Upper lobe of right lung (tissue), 1 donor: ENCODE measurements around the gene ANKS1A. TPM values are rescaled to one million over a fixed set of nuclear protein-coding genes. Genes with fewer than 3 reads are reported as not detected.

Experiments
- ATAC-seq: fragments of 200-7000 bp; cut with Tn5 transposase; one replicate; pipeline ENCODE4 v1.9.1; 2020; ENCODE audit warnings: mild to moderate bottlenecking, moderate library complexity
- DNase-seq: peaks from one replicate; pipeline ENCODE4 v3.0.0-alpha.2; 2020
- H3K27ac ChIP-seq: fragments of 200-600 bp; one replicate; pipeline ENCODE4 v1.8.0; 2022
- H3K27me3 ChIP-seq: fragments of 200-600 bp; one replicate; pipeline ENCODE4 v1.8.0; 2022; ENCODE audit warnings: mild to moderate bottlenecking
- H3K36me3 ChIP-seq: fragments of 200-600 bp; one replicate; pipeline ENCODE4 v1.8.0; 2022
- H3K4me1 ChIP-seq: fragments of 200-600 bp; one replicate; pipeline ENCODE4 v1.8.0; 2022
- H3K4me3 ChIP-seq: fragments of 200-600 bp; one replicate; pipeline ENCODE4 v1.8.0; 2022; ENCODE audit warnings: mild to moderate bottlenecking
- H3K9me3 ChIP-seq: fragments of 200-600 bp; one replicate; pipeline ENCODE4 v1.8.0; 2022
- intact Hi-C: fragments of 100-400 bp; cut with DNase I; formaldehyde crosslinking; loops from one replicate; pipeline ENCODE4 v1.11.0; 2022
- total RNA-seq: library from RNA; stranded (reverse); fragmentation: NEBNext Ultra II Directional; extraction: Animal tissue kit (Norgen Biotek cat#: 25700); gene quantifications from one replicate; pipeline ENCODE4 v1.2.1, GENCODE V29; 2021
- TF ChIP-seq, protein P1 (sequence below): fragments of 200-600 bp; IDR thresholded peaks from one replicate; pipeline ENCODE4 v1.8.0; 2022; ENCODE audit warnings: antibody characterized with exemption
- donor health status: DM: no; HTN: yes; CAD: no; lungs with severe emphysema.

ANKS1A gene
- total RNA-seq, 1 donor from 2014 or later, result 59.0 TPM

DNA sequence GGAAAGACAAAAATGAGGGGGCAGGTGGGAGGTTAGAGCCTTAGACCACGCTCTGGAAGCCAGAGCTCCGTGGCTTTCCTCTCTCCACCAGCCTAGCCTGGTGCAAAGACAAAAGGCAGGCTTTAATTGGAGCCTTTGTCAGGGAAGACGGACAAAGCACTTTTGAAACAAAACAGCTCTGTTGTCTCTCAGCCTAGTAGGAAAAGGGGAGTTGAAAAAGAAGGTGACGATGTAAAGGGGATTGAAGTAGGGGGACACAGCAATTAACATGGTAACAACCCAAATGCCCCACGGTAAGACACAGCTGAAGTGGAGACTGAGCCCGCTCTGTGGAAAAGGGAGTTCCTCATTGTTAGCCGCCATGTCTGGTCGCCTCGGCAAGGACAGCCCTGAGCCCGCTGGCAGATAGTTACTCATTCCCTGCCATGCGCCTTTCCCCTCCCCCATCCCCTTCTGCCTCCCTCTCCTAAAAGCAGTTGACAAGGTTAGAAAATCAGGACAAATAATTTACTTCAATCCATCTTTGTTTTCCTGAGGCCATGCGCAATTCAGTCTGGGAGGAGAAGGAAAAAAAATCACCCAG lies 159.1 kb downstream of the ANKS1A start:
- peaks cover 85% of the 10 kb centered on the region for H3K4me1 ChIP-seq
- DNase-seq (no peak), ATAC-seq (peak; percentile 20)
- H3K4me3 ChIP-seq, result no peak overlapping the region
- peak overlapping the region; percentile 75 for H3K27ac ChIP-seq
- no peaks in the 10 kb centered on the region for H3K9me3 ChIP-seq
- intact Hi-C loops, result no loop called here
- no peaks in the 10 kb centered on the region for H3K27me3 ChIP-seq
- TF ChIP-seq, protein P1, sequence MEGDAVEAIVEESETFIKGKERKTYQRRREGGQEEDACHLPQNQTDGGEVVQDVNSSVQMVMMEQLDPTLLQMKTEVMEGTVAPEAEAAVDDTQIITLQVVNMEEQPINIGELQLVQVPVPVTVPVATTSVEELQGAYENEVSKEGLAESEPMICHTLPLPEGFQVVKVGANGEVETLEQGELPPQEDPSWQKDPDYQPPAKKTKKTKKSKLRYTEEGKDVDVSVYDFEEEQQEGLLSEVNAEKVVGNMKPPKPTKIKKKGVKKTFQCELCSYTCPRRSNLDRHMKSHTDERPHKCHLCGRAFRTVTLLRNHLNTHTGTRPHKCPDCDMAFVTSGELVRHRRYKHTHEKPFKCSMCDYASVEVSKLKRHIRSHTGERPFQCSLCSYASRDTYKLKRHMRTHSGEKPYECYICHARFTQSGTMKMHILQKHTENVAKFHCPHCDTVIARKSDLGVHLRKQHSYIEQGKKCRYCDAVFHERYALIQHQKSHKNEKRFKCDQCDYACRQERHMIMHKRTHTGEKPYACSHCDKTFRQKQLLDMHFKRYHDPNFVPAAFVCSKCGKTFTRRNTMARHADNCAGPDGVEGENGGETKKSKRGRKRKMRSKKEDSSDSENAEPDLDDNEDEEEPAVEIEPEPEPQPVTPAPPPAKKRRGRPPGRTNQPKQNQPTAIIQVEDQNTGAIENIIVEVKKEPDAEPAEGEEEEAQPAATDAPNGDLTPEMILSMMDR, result no peak
- peaks cover 9% of the 10 kb centered on the region for H3K36me3 ChIP-seq

DNA sequence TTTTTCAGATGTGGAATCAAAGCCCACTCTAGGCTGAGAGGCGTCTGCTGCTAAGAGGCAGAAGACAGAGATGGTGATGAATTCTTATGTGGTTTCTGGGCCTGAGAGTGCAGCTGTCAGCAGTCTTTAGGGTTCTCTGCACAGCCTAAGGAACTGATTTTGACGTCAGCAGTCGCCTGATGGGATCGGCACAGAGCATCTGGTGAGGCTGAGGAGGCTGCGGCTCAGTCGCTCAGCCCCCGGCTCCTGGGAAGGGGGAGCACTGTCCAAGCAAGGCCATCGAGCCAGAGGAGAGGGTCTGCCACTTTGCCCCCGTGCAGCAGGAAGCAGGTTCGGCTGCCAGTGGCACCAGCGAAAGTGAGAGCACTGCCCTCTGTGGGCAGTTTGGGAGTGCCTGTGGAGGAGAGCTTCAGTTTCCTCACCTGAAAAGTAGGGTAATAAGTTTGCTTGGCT lies 159.6 kb downstream of the ANKS1A start:
- peak; percentile 25 for ATAC-seq
- TF ChIP-seq, protein P1, result peak; percentile 35
- no peaks in the 10 kb centered on the region for H3K27me3 ChIP-seq
- H3K36me3 ChIP-seq, result peaks cover 14% of the 10 kb centered on the region
- peaks cover 80% of the 10 kb centered on the region for H3K4me1 ChIP-seq
- peak overlapping the region; percentile 75 for H3K27ac ChIP-seq
- intact Hi-C loops, result no loop called here
- H3K4me3 ChIP-seq, result no peak overlapping the region
- H3K9me3 ChIP-seq, result no peaks in the 10 kb centered on the region
- DNase-seq, result no peak

DNA sequence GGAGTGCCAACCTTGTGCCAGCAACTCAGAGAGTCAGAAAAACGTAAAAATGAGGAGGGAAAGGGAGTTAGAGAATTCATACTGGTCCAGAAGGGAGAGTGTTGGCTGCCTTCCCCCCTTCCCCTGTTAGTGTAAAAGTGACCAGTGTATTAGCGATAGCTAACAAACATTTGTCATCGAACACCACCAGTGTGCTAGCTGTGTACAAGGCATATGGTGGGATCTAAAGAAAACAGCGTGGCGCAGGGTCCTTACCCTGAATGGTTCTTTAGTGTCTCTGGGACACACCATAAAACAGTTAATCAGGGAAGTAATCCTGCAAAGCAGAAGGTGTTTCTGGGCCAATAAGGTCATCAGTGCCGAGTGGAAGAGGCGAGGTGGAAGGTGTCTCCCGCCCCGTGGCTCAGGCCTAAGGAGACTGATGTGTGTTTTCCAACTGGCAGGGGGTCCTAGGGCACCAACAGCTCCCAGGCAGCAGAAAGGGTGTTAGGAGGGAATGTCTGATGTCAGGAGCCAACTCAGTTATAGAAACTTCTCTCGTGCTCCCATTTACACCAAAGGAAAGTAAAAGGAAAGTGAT lies 160.2 kb downstream of the ANKS1A start:
- no peaks in the 10 kb centered on the region for H3K27me3 ChIP-seq
- TF ChIP-seq, protein P1, result no peak
- intact Hi-C loops, result no loop called here
- DNase-seq (no peak), ATAC-seq (no peak)
- peaks cover 19% of the 10 kb centered on the region for H3K36me3 ChIP-seq
- peaks cover 75% of the 10 kb centered on the region for H3K4me1 ChIP-seq
- no peak overlapping the region for H3K4me3 ChIP-seq
- peak overlapping the region; percentile 75 for H3K27ac ChIP-seq
- no peaks in the 10 kb centered on the region for H3K9me3 ChIP-seq

DNA sequence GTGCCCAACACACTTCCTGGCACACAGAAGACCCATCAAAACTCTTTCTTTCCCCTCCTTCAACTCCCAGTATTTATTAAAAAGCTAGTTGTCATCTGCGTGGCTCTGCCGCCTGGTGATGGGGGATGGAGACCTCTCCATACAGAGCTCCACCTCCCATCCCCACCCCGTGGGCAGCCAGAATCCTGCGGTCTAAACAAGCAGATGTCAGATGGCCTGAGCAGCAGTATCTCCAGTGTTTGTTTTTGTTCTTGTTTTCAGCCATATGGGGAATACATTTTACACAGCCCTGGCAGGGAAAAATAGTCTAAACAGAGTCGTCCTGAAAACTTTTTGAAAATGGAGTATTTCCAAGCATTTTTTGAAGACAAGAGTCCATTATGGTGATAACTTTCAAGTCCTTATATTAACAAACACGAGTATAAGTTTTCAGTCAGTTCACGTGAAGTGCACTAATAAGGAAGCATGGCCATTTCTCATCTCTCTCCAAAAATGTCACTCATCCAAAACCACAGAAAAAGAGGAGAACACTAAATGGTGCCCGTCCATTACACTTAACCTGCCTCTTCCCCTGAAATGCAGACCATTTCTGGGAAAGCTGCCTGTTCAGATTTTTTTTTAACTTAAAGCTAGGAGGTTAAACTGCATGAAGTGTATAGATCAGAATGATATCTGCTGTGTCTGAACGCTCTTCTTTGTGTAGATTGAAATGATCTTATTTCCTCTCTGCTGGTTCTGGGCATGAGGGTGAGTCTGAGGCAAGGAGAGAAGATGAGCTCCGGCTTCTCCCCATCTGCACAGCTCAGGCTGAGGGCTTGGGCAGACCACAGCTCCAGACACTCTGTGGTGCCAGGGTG lies 161.1 kb downstream of the ANKS1A start:
- peaks cover 28% of the 10 kb centered on the region for H3K36me3 ChIP-seq
- TF ChIP-seq, protein P1, result no peak
- no peaks in the 10 kb centered on the region for H3K27me3 ChIP-seq
- ATAC-seq (no peak), DNase-seq (no peak)
- peak overlapping the region; percentile 75 for H3K27ac ChIP-seq
- intact Hi-C loops, result no loop called here
- H3K4me3 ChIP-seq, result no peak overlapping the region
- H3K4me1 ChIP-seq, result peaks cover 67% of the 10 kb centered on the region
- no peaks in the 10 kb centered on the region for H3K9me3 ChIP-seq

DNA sequence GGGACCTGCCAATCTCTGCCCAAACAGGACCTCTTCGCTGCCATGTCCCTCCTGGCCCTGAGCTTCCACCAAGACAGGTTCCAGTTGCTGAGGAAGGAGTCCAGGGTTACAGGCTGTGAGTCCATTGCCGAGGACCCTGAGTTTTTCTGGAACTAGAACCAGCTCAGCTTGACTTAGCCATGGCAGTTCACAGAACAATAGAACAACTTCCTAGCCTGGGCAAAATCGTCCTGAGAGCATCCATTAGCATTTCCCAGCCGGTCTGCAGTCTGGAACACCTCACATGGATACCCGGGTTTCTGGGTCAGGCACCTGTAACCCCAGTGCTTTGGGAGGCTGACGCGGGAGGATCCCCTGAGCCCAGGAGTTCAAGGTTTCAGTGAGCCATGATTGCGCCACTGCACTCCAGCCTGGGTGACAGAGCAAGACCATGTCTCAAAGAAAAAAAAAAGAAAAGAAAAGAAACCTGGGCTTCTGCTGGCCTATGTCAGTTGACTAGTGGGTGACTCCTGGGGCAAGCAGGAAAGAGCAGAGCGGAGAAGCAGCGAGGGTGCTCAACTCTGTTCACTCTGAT lies 161.8 kb downstream of the ANKS1A start:
- TF ChIP-seq, protein P1, result no peak
- intact Hi-C loops, result no loop called here
- peaks cover 59% of the 10 kb centered on the region for H3K4me1 ChIP-seq

More for the DNA sequence above, 161.8 kb downstream of the ANKS1A start:
- peaks cover 35% of the 10 kb centered on the region for H3K36me3 ChIP-seq
- DNase-seq, result no peak
- peak overlapping the region; percentile 75 for H3K27ac ChIP-seq
- H3K27me3 ChIP-seq, result no peaks in the 10 kb centered on the region
- no peak overlapping the region for H3K4me3 ChIP-seq
- H3K9me3 ChIP-seq, result no peaks in the 10 kb centered on the region
- no peak for ATAC-seq
